ENCODE measurements around the gene TMEM240.

The TMEM240 gene

DNA sequence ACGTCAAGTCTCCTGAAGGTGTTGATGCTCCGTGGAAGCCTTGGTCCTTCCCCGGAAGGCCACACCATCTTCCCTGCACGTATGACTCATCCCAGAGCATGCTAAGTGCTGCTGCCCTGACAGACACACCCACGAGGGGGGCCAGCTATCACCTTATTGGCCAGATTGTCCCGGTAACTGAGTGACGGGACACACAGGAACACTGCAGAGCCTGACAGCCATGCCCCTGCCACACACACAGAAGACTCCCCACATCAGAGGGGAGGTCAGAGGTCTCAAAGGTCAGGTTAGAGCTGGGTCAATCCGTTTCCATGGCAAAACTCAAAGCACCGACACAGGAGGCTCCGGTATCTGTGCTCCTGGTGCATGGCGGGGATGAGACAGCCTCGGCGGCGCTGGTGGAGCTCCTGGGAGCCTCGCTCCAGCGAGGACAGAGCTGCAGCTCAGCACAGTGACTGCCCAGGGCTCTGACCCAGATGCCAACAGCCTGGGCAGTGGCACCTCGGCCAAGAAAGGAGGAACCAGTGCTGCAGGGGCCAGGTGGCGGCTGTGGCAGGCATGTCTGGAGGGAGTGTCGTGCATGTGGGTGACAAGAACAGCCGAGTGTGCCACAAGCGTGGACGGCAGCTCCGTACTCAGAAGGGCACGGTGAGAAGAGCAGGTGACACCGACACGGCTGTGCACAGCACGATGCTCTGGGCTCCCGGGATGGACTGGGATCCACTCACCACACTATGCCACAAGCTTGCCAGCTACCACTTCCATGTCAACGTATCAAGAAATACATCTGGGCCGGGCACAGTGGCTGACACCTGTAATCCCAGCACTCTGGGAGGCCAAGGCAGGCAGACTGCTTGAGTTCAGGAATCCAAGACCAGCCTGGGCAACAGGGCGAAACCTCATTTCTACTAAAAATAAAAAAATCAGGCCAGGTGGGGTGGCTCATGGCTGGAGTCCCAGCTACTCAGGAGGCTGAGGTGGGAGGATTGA, 14.8 kb upstream of the TMEM240 start:
- H3K36me3 ChIP-seq (replicated peaks): peaks cover 16% of the 10 kb centered on the region
- no peaks in the 10 kb centered on the region for H3K27me3 ChIP-seq (replicated peaks)
- no peak overlapping the region for H3K4me3 ChIP-seq (ENCODE audit: low read depth, low read length)
- peak overlapping the region; percentile 33 for H3K27ac ChIP-seq
- in situ Hi-C loops (cut with HindIII; ENCODE audit: low pct_ligation_motif_present, low sequenced_read_pairs): no loop called here
- TF ChIP-seq CTCF (IDR thresholded peaks at IDR 0.05; ENCODE audit: low read depth, low read length, missing control alignments): no peak
- DNase-seq: peak; percentile 86

- TF ChIP-seq CTCF (IDR thresholded peaks at IDR 0.05; ENCODE audit: low read depth, low read length, missing control alignments): no peak
- in situ Hi-C loops (cut with HindIII; ENCODE audit: low pct_ligation_motif_present, low sequenced_read_pairs): no loop called here
- Histone ChIP-seq H3K4me3 (ENCODE audit: low read depth, low read length) (no peak overlapping the region), H3K27me3 (replicated peaks) (no peaks in the 10 kb centered on the region), H3K27ac (peak overlapping the region; percentile 39), H3K36me3 (replicated peaks) (peaks cover 13% of the 10 kb centered on the region)
- no peak for DNase-seq
Measured at GRCh38 chr1:1554550-1554925, 14.1 kb upstream of the TMEM240 start.

- peaks cover 13% of the 10 kb centered on the region for H3K36me3 ChIP-seq (replicated peaks)
- H3K27me3 ChIP-seq (replicated peaks): no peaks in the 10 kb centered on the region
- DNase-seq: no peak
- no peak overlapping the region for H3K27ac ChIP-seq
- in situ Hi-C loops (cut with HindIII; ENCODE audit: low pct_ligation_motif_present, low sequenced_read_pairs): no loop called here
- TF ChIP-seq CTCF (IDR thresholded peaks at IDR 0.05; ENCODE audit: low read depth, low read length, missing control alignments): no peak
- H3K4me3 ChIP-seq (ENCODE audit: low read depth, low read length): no peak overlapping the region
Measured at GRCh38 chr1:1553821-1554494, 13.5 kb upstream of the TMEM240 start.

- H3K36me3 ChIP-seq (replicated peaks): peaks cover 13% of the 10 kb centered on the region
Measured at GRCh38 chr1:1552263-1552639, 11.8 kb upstream of the TMEM240 start.

DNA sequence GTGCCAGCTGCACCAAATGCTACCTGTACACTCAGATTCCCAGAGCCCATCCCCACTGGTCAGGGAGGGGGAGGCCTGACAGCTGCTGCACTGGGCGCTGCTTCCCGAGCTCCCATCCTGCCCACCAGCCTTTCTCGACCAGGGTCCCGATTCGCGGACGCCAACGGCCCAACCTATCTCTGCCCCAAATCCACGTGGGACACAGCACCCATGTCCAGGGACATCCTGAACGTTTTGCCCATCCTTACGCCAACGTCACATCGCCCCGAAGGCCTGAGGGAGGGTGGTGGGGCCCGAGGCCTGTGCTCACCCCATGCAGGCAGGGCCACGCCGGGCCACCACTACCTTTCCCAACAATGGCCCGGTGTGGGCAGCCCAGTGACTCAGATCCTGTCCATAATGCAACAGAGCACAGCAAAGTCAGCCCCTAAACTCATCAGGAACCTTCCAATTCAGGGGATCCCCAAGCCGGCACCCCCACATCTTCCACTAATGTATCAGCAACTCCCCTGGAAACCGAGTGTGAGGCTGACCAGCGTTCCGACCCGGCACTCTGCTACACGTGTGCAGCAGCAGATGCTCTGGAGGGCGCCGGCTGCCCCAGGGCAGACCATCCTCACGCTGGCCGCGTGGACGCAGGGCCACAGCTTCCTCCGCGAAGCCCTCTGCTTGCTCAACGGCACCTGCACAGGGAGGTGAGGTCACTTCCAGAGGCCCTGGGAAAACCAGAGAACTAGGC, 11.3 kb upstream of the TMEM240 start:
- no peak overlapping the region for H3K27ac ChIP-seq
- in situ Hi-C loops (cut with HindIII; ENCODE audit: low pct_ligation_motif_present, low sequenced_read_pairs): no loop called here
- no peak for DNase-seq
- H3K36me3 ChIP-seq (replicated peaks): peaks cover 9% of the 10 kb centered on the region
- H3K4me3 ChIP-seq (ENCODE audit: low read depth, low read length): no peak overlapping the region
- no peaks in the 10 kb centered on the region for H3K27me3 ChIP-seq (replicated peaks)
- TF ChIP-seq CTCF (IDR thresholded peaks at IDR 0.05; ENCODE audit: low read depth, low read length, missing control alignments): no peak

More at GRCh38 chr1:1552263-1552639, 11.8 kb upstream of the TMEM240 start:
- in situ Hi-C loops (cut with HindIII; ENCODE audit: low pct_ligation_motif_present, low sequenced_read_pairs): no loop called here
- Histone ChIP-seq H3K4me3 (ENCODE audit: low read depth, low read length) (no peak overlapping the region), H3K27me3 (replicated peaks) (no peaks in the 10 kb centered on the region), H3K27ac (no peak overlapping the region)
- DNase-seq: no peak
- no peak for TF ChIP-seq CTCF (IDR thresholded peaks at IDR 0.05; ENCODE audit: low read depth, low read length, missing control alignments)
